DMS 273 (cell line): ENCODE data around the gene NDUFA11.
"Not testable (repeated sequence)": the region's sequence is repeated elsewhere in the genome, so short reads cannot be mapped to it uniquely, and the experiment has no call there.

ENCODE experiments used
- DNase-seq: peaks from one replicate; lab custom pipeline; 2025; ENCODE audit not compliant: unreplicated experiment; lab: John Stamatoyannopoulos, UW

NDUFA11 gene

GRCh38 chr19:5863030-5863665 lies 40.4 kb downstream of the NDUFA11 start:
- no peak for DNase-seq

- no peak for DNase-seq
Measured at GRCh38 chr19:5857203-5858081, 46.1 kb downstream of the NDUFA11 start.

GRCh38 chr19:5855151-5855550 lies 48.4 kb downstream of the NDUFA11 start:
- DNase-seq = not testable (repeated sequence)

- DNase-seq = not testable (repeated sequence)
Measured at GRCh38 chr19:5854121-5854520, 49.5 kb downstream of the NDUFA11 start.

GRCh38 chr19:5851302-5851701 lies 52.3 kb downstream of the NDUFA11 start, which contains the start of gene FUT3:
FUT3 (minus strand) TSS chr19:5851449.
- DNase-seq = no peak

GRCh38 chr19:5850743-5851293 lies 52.8 kb downstream of the NDUFA11 start:
- DNase-seq = no peak

- no peak for DNase-seq
Measured at GRCh38 chr19:5850189-5850588, 53.4 kb downstream of the NDUFA11 start.

GRCh38 chr19:5848621-5849020 lies 55.0 kb downstream of the NDUFA11 start:
- not testable (repeated sequence) for DNase-seq

- DNase-seq = not testable (repeated sequence)
Measured at GRCh38 chr19:5847846-5848245, 55.7 kb downstream of the NDUFA11 start.
